Measurements from ENCODE around the gene MALAT1.

MALAT1 gene

GRCh38 chr11:65492387-65492636 is 6.5 kb upstream of the MALAT1 start:
- no peaks in the 10 kb centered on the region for H3K27me3 ChIP-seq (ENCODE audit: control insufficient read depth, insufficient read depth, low read length)
- H3K9me3 ChIP-seq (ENCODE audit: control insufficient read depth, insufficient read depth, low read depth, low read length), result no peaks in the 10 kb centered on the region
- H3K36me3 ChIP-seq (ENCODE audit: control insufficient read depth, insufficient read depth, low read length), result no peaks in the 10 kb centered on the region
- H3K9ac ChIP-seq (ENCODE audit: low read length), result peak overlapping the region; percentile 63
- peak overlapping the region; percentile 3; the same call in 1 of the 2 replicates for H3K27ac ChIP-seq (ENCODE audit: low read depth, low read length)
- H3K4me1 ChIP-seq (ENCODE audit: control insufficient read depth, insufficient read depth, low read length), result peaks cover 80% of the 10 kb centered on the region
- no peak overlapping the region; the same call in 1 of the 2 replicates for H3K4me3 ChIP-seq (ENCODE audit: low read depth, low read length)

DNA sequence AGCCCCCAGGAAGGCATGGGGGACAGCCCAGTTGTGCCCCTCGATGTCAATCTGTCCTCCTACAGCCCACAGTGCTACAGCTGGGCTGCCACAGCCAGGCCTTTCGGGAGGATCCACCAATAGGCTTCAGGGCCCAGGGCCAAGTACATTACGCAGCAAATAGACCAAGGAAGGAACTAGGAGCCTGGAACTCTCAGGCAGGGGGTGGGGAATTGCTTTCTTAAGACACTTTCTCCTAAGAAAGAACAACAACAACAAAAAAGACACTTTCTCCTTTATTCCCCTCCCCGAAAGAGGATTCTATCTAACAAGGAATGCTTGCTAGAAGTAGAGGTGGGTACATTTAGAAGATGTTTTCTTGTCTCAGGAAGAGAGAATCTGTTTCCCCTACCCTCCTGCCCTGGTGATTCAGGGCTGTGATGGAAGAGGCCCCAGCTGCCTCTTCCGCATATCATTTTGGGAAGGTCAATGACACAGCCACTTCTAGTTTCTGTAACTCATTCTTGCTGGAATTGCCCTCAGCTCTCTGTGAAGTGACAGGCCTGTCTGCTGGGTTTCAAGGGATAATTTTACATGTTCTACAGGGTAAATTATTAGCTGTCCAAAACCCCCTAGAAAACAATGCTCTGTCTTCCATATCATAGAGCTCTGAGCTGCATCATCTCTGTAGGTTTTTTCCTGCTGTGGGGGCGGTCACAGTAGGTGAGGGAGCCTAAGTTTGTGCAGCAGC is 6.0 kb upstream of the MALAT1 start:
- H3K27ac ChIP-seq (ENCODE audit: low read depth, low read length), result peak overlapping the region; percentile 3; the same call in 1 of the 2 replicates
- no peaks in the 10 kb centered on the region for H3K27me3 ChIP-seq (ENCODE audit: control insufficient read depth, insufficient read depth, low read length)
- H3K4me1 ChIP-seq (ENCODE audit: control insufficient read depth, insufficient read depth, low read length), result peaks cover 78% of the 10 kb centered on the region

GRCh38 chr11:65493367-65494176 is 5.3 kb upstream of the MALAT1 start:
- peaks cover 71% of the 10 kb centered on the region for H3K4me1 ChIP-seq (ENCODE audit: control insufficient read depth, insufficient read depth, low read length)
- H3K9ac ChIP-seq (ENCODE audit: low read length), result peak overlapping the region; percentile 29
- no peaks in the 10 kb centered on the region for H3K9me3 ChIP-seq (ENCODE audit: control insufficient read depth, insufficient read depth, low read depth, low read length)
- H3K27me3 ChIP-seq (ENCODE audit: control insufficient read depth, insufficient read depth, low read length), result no peaks in the 10 kb centered on the region
- no peak overlapping the region for H3K4me3 ChIP-seq (ENCODE audit: low read depth, low read length)
- no peaks in the 10 kb centered on the region for H3K36me3 ChIP-seq (ENCODE audit: control insufficient read depth, insufficient read depth, low read length)
- peak overlapping the region; percentile 33; the same call in 1 of the 2 replicates for H3K27ac ChIP-seq (ENCODE audit: low read depth, low read length)

More for the DNA sequence above, 6.0 kb upstream of the MALAT1 start:
- H3K9ac ChIP-seq (ENCODE audit: low read length), result peak overlapping the region; percentile 63
- no peaks in the 10 kb centered on the region for H3K36me3 ChIP-seq (ENCODE audit: control insufficient read depth, insufficient read depth, low read length)
- no peak overlapping the region for H3K4me3 ChIP-seq (ENCODE audit: low read depth, low read length)
- H3K9me3 ChIP-seq (ENCODE audit: control insufficient read depth, insufficient read depth, low read depth, low read length), result no peaks in the 10 kb centered on the region

DNA sequence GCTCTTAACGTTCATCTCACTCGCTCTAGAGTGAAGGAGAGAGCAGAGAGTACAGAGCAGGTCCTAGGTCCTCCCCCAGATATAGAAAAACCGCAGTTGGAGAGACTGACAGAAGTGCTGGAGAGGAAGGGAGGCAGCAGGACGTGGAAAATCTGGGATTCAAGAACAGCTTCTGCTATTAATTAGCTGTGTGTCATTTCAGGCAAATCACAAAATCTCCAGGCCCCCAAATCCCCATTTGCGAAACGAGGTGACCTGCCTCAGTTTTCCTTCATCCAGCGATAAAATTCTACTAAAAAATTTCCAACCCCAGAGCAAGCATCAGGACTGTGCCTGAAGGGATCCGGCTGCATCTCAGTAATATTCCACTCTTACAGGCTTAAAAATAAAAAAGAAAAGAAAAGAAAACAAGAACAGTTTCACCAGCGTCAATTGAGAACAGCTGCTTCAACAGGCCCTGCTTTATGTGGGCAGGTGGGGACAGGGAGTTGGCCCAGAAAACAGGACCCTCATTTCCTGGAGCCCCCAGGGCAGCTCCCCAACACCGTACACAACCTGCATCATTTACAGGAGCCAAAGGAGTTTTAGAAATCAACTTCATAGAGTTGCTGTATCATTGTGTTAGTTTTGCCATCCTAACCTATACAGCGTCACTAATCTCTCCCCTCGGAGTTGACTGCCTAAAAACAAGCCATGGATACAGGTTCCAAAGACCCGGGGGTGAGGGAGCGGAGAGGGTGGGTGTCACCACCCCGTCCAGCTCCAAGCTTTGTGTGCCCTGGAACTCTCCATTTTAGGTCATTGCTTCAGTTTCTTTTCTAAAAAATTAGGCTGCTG is 2.3 kb upstream of the MALAT1 start:
- Histone ChIP-seq H3K4me1 (ENCODE audit: control insufficient read depth, insufficient read depth, low read length) (peaks cover 43% of the 10 kb centered on the region), H3K27ac (ENCODE audit: low read depth, low read length) (peak overlapping the region; percentile 75; the same call in 1 of the 2 replicates), H3K36me3 (ENCODE audit: control insufficient read depth, insufficient read depth, low read length) (peaks cover 23% of the 10 kb centered on the region), H3K9me3 (ENCODE audit: control insufficient read depth, insufficient read depth, low read depth, low read length) (no peaks in the 10 kb centered on the region), H3K9ac (ENCODE audit: low read length) (peak overlapping the region; percentile 85), H3K4me3 (ENCODE audit: low read depth, low read length) (peak overlapping the region; percentile 63), H3K27me3 (ENCODE audit: control insufficient read depth, insufficient read depth, low read length) (no peaks in the 10 kb centered on the region)

DNA sequence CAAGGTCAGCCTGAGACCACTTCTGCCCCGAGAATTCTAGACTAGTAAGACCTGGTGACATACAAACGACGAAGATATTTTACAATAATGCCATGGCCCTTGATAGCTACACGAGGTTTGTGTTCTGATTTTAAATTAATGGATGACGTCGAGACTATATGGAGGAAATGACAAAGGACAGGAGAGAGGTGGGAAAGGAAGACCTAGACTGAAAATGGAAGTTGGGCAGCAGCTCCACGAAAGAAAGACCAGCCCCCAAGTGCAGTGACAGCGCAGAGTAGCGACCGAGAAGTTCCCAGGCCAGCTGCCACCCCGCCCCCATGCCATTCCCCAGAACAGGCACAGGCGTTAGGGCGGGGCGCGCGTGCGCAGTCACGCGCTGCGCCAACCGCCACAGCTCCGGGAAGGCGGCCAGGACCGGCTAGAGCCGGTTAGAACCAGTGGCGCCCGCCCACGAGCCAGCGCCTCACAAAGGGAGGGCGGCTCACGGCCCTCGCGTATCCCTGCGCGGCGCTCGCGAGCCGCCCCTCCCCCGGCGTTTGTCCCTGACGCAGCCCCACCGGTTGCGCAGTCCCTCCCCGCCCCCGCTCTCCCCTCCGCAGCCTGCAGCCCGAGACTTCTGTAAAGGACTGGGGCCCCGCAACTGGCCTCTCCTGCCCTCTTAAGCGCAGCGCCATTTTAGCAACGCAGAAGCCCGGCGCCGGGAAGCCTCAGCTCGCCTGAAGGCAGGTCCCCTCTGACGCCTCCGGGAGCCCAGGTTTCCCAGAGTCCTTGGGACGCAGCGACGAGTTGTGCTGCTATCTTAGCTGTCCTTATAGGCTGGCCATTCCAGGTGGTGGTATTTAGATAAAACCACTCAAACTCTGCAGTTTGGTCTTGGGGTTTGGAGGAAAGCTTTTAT is 1.5 kb upstream of the MALAT1 start:
- Histone ChIP-seq H3K9me3 (ENCODE audit: control insufficient read depth, insufficient read depth, low read depth, low read length) (no peaks in the 10 kb centered on the region), H3K9ac (ENCODE audit: low read length) (peak overlapping the region; percentile 99), H3K4me3 (ENCODE audit: low read depth, low read length) (peak overlapping the region; percentile 95), H3K4me1 (ENCODE audit: control insufficient read depth, insufficient read depth, low read length) (peaks cover 34% of the 10 kb centered on the region), H3K27ac (ENCODE audit: low read depth, low read length) (peak overlapping the region; percentile 100), H3K27me3 (ENCODE audit: control insufficient read depth, insufficient read depth, low read length) (no peaks in the 10 kb centered on the region), H3K36me3 (ENCODE audit: control insufficient read depth, insufficient read depth, low read length) (peaks cover 32% of the 10 kb centered on the region)

GRCh38 chr11:65498042-65498726 is 661 bp upstream of the MALAT1 start:
- Histone ChIP-seq H3K9ac (ENCODE audit: low read length) (peak overlapping the region; percentile 99), H3K27ac (ENCODE audit: low read depth, low read length) (peak overlapping the region; percentile 100), H3K9me3 (ENCODE audit: control insufficient read depth, insufficient read depth, low read depth, low read length) (no peaks in the 10 kb centered on the region), H3K4me1 (ENCODE audit: control insufficient read depth, insufficient read depth, low read length) (peaks cover 26% of the 10 kb centered on the region), H3K4me3 (ENCODE audit: low read depth, low read length) (peak overlapping the region; percentile 95), H3K36me3 (ENCODE audit: control insufficient read depth, insufficient read depth, low read length) (peaks cover 40% of the 10 kb centered on the region), H3K27me3 (ENCODE audit: control insufficient read depth, insufficient read depth, low read length) (no peaks in the 10 kb centered on the region)

DNA sequence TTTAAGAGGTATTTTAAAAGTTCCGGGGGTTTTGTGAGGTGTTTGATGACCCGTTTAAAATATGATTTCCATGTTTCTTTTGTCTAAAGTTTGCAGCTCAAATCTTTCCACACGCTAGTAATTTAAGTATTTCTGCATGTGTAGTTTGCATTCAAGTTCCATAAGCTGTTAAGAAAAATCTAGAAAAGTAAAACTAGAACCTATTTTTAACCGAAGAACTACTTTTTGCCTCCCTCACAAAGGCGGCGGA is 193 bp upstream of the MALAT1 start:
- Histone ChIP-seq H3K27me3 (ENCODE audit: control insufficient read depth, insufficient read depth, low read length) (no peaks in the 10 kb centered on the region), H3K4me3 (ENCODE audit: low read depth, low read length) (peak overlapping the region; percentile 95), H3K4me1 (ENCODE audit: control insufficient read depth, insufficient read depth, low read length) (peaks cover 22% of the 10 kb centered on the region), H3K9me3 (ENCODE audit: control insufficient read depth, insufficient read depth, low read depth, low read length) (no peaks in the 10 kb centered on the region), H3K9ac (ENCODE audit: low read length) (peak overlapping the region; percentile 99), H3K36me3 (ENCODE audit: control insufficient read depth, insufficient read depth, low read length) (peaks cover 45% of the 10 kb centered on the region), H3K27ac (ENCODE audit: low read depth, low read length) (peak overlapping the region; percentile 100)

- Histone ChIP-seq H3K4me1 (ENCODE audit: control insufficient read depth, insufficient read depth, low read length) (peaks cover 17% of the 10 kb centered on the region), H3K36me3 (ENCODE audit: control insufficient read depth, insufficient read depth, low read length) (peaks cover 57% of the 10 kb centered on the region)
These were observed 1.0 kb downstream of the MALAT1 start for GRCh38 chr11:65499713-65500386.

DNA sequence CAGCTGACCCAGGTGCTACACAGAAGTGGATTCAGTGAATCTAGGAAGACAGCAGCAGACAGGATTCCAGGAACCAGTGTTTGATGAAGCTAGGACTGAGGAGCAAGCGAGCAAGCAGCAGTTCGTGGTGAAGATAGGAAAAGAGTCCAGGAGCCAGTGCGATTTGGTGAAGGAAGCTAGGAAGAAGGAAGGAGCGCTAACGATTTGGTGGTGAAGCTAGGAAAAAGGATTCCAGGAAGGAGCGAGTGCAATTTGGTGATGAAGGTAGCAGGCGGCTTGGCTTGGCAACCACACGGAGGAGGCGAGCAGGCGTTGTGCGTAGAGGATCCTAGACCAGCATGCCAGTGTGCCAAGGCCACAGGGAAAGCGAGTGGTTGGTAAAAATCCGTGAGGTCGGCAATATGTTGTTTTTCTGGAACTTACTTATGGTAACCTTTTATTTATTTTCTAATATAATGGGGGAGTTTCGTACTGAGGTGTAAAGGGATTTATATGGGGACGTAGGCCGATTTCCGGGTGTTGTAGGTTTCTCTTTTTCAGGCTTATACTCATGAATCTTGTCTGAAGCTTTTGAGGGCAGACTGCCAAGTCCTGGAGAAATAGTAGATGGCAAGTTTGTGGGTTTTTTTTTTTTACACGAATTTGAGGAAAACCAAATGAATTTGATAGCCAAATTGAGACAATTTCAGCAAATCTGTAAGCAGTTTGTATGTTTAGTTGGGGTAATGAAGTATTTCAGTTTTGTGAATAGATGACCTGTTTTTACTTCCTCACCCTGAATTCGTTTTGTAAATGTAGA is 1.7 kb downstream of the MALAT1 start:
- H3K27ac ChIP-seq (ENCODE audit: low read depth, low read length), result peak overlapping the region; percentile 100
- H3K9ac ChIP-seq (ENCODE audit: low read length), result peak overlapping the region; percentile 99
- peaks cover 23% of the 10 kb centered on the region for H3K4me1 ChIP-seq (ENCODE audit: control insufficient read depth, insufficient read depth, low read length)
- peak overlapping the region; percentile 95 for H3K4me3 ChIP-seq (ENCODE audit: low read depth, low read length)
- no peaks in the 10 kb centered on the region for H3K9me3 ChIP-seq (ENCODE audit: control insufficient read depth, insufficient read depth, low read depth, low read length)
- H3K27me3 ChIP-seq (ENCODE audit: control insufficient read depth, insufficient read depth, low read length), result no peaks in the 10 kb centered on the region
- H3K36me3 ChIP-seq (ENCODE audit: control insufficient read depth, insufficient read depth, low read length), result peaks cover 64% of the 10 kb centered on the region

More at GRCh38 chr11:65499713-65500386, 1.0 kb downstream of the MALAT1 start:
- Histone ChIP-seq H3K9ac (ENCODE audit: low read length) (peak overlapping the region; percentile 99), H3K9me3 (ENCODE audit: control insufficient read depth, insufficient read depth, low read depth, low read length) (no peaks in the 10 kb centered on the region), H3K27me3 (ENCODE audit: control insufficient read depth, insufficient read depth, low read length) (no peaks in the 10 kb centered on the region), H3K4me3 (ENCODE audit: low read depth, low read length) (peak overlapping the region; percentile 95), H3K27ac (ENCODE audit: low read depth, low read length) (peak overlapping the region; percentile 100)
